HEK293 (cell line): ENCODE measurements around the gene DNAL4.

Experiments used
- AEBP2 ChIP-seq: fragments of 450-650 bp; formaldehyde crosslinking; IDR thresholded peaks from 2 replicates; pipeline ENCODE4 v1.5.1; 2016; ENCODE audit warnings: missing biosample characterization, missing genetic modification characterization, borderline replicate concordance
- GLIS2 ChIP-seq: fragments of 450-650 bp; formaldehyde crosslinking; IDR thresholded peaks from 2 replicates; pipeline ENCODE4 v1.5.1; 2016; ENCODE audit warnings: missing biosample characterization, missing genetic modification characterization
- INSM2 ChIP-seq: fragments of 450-650 bp; formaldehyde crosslinking; IDR thresholded peaks from 2 replicates; pipeline ENCODE4 v1.5.1; 2016; ENCODE audit warnings: missing biosample characterization, missing genetic modification characterization
- KLF17 ChIP-seq: fragments of 450-650 bp; formaldehyde crosslinking; IDR thresholded peaks from 2 replicates; pipeline ENCODE4 v1.5.1; 2016; ENCODE audit warnings: missing biosample characterization, missing genetic modification characterization
- KLF7 ChIP-seq: fragments of 450-650 bp; formaldehyde crosslinking; IDR thresholded peaks from 2 replicates; pipeline ENCODE4 v1.5.1; 2016; ENCODE audit warnings: missing biosample characterization, missing genetic modification characterization, borderline replicate concordance
- OSR2 ChIP-seq: fragments of 450-650 bp; formaldehyde crosslinking; IDR thresholded peaks from 2 replicates; pipeline ENCODE4 v1.5.1; 2016; ENCODE audit warnings: missing biosample characterization, missing genetic modification characterization
- OVOL3 ChIP-seq: fragments of 450-650 bp; formaldehyde crosslinking; IDR thresholded peaks from 2 replicates; pipeline ENCODE4 v1.5.1; 2016; ENCODE audit warnings: missing biosample characterization, missing genetic modification characterization
- PBX3 ChIP-seq: sonication (generic); formaldehyde crosslinking; IDR thresholded peaks from 2 replicates; pipeline ENCODE4 v1.8.1; 2022; ENCODE audit warnings: mild to moderate bottlenecking, moderate library complexity, missing genetic modification reagents
- SALL2 ChIP-seq: fragments of 450-650 bp; formaldehyde crosslinking; IDR thresholded peaks from 2 replicates; pipeline ENCODE4 v1.5.0; 2017; ENCODE audit warnings: missing biosample characterization, mild to moderate bottlenecking, missing genetic modification characterization, borderline replicate concordance
- SCRT1 ChIP-seq: fragments of 450-650 bp; formaldehyde crosslinking; IDR thresholded peaks from 2 replicates; pipeline ENCODE4 v1.5.1; 2016; ENCODE audit warnings: missing biosample characterization, missing genetic modification characterization, borderline replicate concordance
- SP7 ChIP-seq: fragments of 450-650 bp; formaldehyde crosslinking; IDR thresholded peaks from 2 replicates; pipeline ENCODE4 v1.5.1; 2016; ENCODE audit warnings: missing biosample characterization, missing genetic modification characterization
- ZBTB1 ChIP-seq: fragments of 450-650 bp; formaldehyde crosslinking; IDR thresholded peaks from 2 replicates; pipeline ENCODE4 v1.5.1; 2016; ENCODE audit warnings: missing biosample characterization, missing genetic modification characterization
- ZBTB11 ChIP-seq: fragments of 450-650 bp; formaldehyde crosslinking; conservative IDR thresholded peaks from 2 replicates; pipeline ENCODE4 v1.5.1; 2016; ENCODE audit warnings: low read depth, missing biosample characterization, missing genetic modification characterization
- ZEB2 ChIP-seq: fragments of 450-650 bp; formaldehyde crosslinking; IDR thresholded peaks from 2 replicates; pipeline ENCODE4 v1.5.1; 2016; ENCODE audit warnings: missing biosample characterization, missing genetic modification characterization
- ZNF10 ChIP-seq: fragments of 450-650 bp; formaldehyde crosslinking; IDR thresholded peaks from 2 replicates; pipeline ENCODE4 v1.5.1; 2017; ENCODE audit warnings: missing biosample characterization, missing genetic modification characterization
- ZNF114 ChIP-seq: fragments of 450-650 bp; formaldehyde crosslinking; IDR thresholded peaks from 2 replicates; pipeline ENCODE4 v1.5.0; 2017; ENCODE audit warnings: missing biosample characterization, missing genetic modification characterization
- ZNF174 ChIP-seq: fragments of 450-650 bp; formaldehyde crosslinking; IDR thresholded peaks from 2 replicates; pipeline ENCODE4 v1.5.0; 2017; ENCODE audit warnings: missing biosample characterization, mild to moderate bottlenecking, missing genetic modification characterization
- ZNF449 ChIP-seq: fragments of 450-650 bp; formaldehyde crosslinking; IDR thresholded peaks from 2 replicates; pipeline ENCODE4 v1.5.1; 2017; ENCODE audit warnings: missing biosample characterization, mild to moderate bottlenecking, missing genetic modification characterization, moderate library complexity
- ZNF488 ChIP-seq: fragments of 450-650 bp; formaldehyde crosslinking; IDR thresholded peaks from 2 replicates; pipeline ENCODE4 v1.5.1; 2016; ENCODE audit warnings: missing biosample characterization, missing genetic modification characterization
- ZNF555 ChIP-seq: fragments of 450-650 bp; formaldehyde crosslinking; conservative IDR thresholded peaks from 2 replicates; pipeline ENCODE4 v1.5.1; 2017; ENCODE audit warnings: missing biosample characterization, mild to moderate bottlenecking, missing genetic modification characterization, inconsistent platforms
- ZNF571 ChIP-seq: fragments of 450-650 bp; formaldehyde crosslinking; IDR thresholded peaks from 2 replicates; pipeline ENCODE4 v1.5.0; 2017; ENCODE audit warnings: missing biosample characterization, missing genetic modification characterization
- ZNF621 ChIP-seq: fragments of 450-650 bp; formaldehyde crosslinking; IDR thresholded peaks from 2 replicates; pipeline ENCODE4 v1.5.1; 2017; ENCODE audit warnings: missing biosample characterization, missing genetic modification characterization
- ZNF654 ChIP-seq: fragments of 450-650 bp; formaldehyde crosslinking; IDR thresholded peaks from 2 replicates; pipeline ENCODE4 v1.5.1; 2016; ENCODE audit warnings: low read depth, missing biosample characterization, missing genetic modification characterization
- ZNF692 ChIP-seq: fragments of 450-650 bp; formaldehyde crosslinking; IDR thresholded peaks from 2 replicates; pipeline ENCODE4 v1.5.1; 2016; ENCODE audit warnings: missing biosample characterization, missing genetic modification characterization
- ZNF707 ChIP-seq: fragments of 450-650 bp; formaldehyde crosslinking; IDR thresholded peaks from 2 replicates; pipeline ENCODE4 v1.5.1; 2016; ENCODE audit warnings: missing biosample characterization, missing genetic modification characterization
- ZNF830 ChIP-seq: fragments of 450-650 bp; IDR thresholded peaks from 2 replicates; pipeline ENCODE4 v1.5.0; 2018; ENCODE audit warnings: missing biosample characterization, missing genetic modification characterization, low read depth, mild to moderate bottlenecking, moderate library complexity
- ZNF843 ChIP-seq: fragments of 450-650 bp; formaldehyde crosslinking; IDR thresholded peaks from 2 replicates; pipeline ENCODE4 v1.5.1; 2016; ENCODE audit warnings: missing biosample characterization, missing genetic modification characterization

The DNAL4 gene

GRCh38 chr22:38755911-38756532, 37.9 kb downstream of the DNAL4 start, which contains the start of gene SUN2 (continued):
- TF ChIP-seq ZNF449 (no peak), INSM2 (tag by site-specific recombination) (no peak), AEBP2 (tag by site-specific recombination) (no peak), ZEB2 (tag by site-specific recombination) (0 out of 2 replicates have a peak, but pooled peaks have one; percentile 25), PBX3 (peak; percentile 99), ZNF654 (tag by site-specific recombination) (no peak), ZBTB1 (tag by site-specific recombination) (no peak), ZNF488 (tag by site-specific recombination) (no peak), KLF7 (no peak), GLIS2 (peak; percentile 74; the same call in 1 of the 2 replicates), ZNF621 (tag by site-specific recombination) (no peak), ZNF830 (no peak), ZNF692 (peak; percentile 99), SCRT1 (tag by site-specific recombination) (no peak), SALL2 (tag by site-specific recombination) (no peak), ZNF555 (tag by site-specific recombination) (no peak), ZNF707 (no peak), ZNF843 (no peak), ZNF571 (no peak), ZNF10 (tag by site-specific recombination) (no peak), KLF17 (tag by site-specific recombination) (0 out of 2 replicates have a peak, but pooled peaks have one; percentile 44), ZNF174 (tag by site-specific recombination) (no peak), ZNF114 (tag by site-specific recombination) (no peak), SP7 (tag by site-specific recombination) (peak; percentile 60), ZBTB11 (no peak), OSR2 (tag by site-specific recombination) (0 out of 2 replicates have a peak, but pooled peaks have one; percentile 9), OVOL3 (tag by site-specific recombination) (no peak)
